MM.1S (cell line): ENCODE results near the gene ETNPPL.

Experiments
- EZH2 ChIP-seq: fragments of 300-600 bp; sonication (generic); optimal IDR thresholded peaks from 2 replicates; pipeline ENCODE3; 2017; ENCODE audit warnings: low read depth, mild to moderate bottlenecking, antibody characterized with exemption, low read length, mixed read lengths
- EZH2phosphoT487 ChIP-seq: fragments of 300-600 bp; sonication (generic); IDR thresholded peaks from 2 replicates; pipeline ENCODE4 v1.6.1; 2018; ENCODE audit warnings: antibody characterized with exemption, low read length
- TF ChIP-seq, protein P1 (sequence below): fragments of 300-600 bp; sonication (generic); IDR thresholded peaks from 2 replicates; pipeline ENCODE4 v1.5.1; 2016; ENCODE audit warnings: antibody characterized with exemption, low read length, mixed read lengths

GRCh38 chr4:108766058-108766457, 3.2 kb upstream of the ETNPPL start:
- TF ChIP-seq EZH2phosphoT487 (no peak), EZH2 (no peak)
- TF ChIP-seq, protein P1, sequence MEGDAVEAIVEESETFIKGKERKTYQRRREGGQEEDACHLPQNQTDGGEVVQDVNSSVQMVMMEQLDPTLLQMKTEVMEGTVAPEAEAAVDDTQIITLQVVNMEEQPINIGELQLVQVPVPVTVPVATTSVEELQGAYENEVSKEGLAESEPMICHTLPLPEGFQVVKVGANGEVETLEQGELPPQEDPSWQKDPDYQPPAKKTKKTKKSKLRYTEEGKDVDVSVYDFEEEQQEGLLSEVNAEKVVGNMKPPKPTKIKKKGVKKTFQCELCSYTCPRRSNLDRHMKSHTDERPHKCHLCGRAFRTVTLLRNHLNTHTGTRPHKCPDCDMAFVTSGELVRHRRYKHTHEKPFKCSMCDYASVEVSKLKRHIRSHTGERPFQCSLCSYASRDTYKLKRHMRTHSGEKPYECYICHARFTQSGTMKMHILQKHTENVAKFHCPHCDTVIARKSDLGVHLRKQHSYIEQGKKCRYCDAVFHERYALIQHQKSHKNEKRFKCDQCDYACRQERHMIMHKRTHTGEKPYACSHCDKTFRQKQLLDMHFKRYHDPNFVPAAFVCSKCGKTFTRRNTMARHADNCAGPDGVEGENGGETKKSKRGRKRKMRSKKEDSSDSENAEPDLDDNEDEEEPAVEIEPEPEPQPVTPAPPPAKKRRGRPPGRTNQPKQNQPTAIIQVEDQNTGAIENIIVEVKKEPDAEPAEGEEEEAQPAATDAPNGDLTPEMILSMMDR, result no peak
